HepG2 (cell line): ENCODE data around the gene HMBS. TPM values are rescaled to one million over a fixed set of nuclear protein-coding genes. Genes with fewer than 3 reads are reported as not detected.

ENCODE experiments used
- GLI4 ChIP-seq: sonication (generic); formaldehyde crosslinking; IDR thresholded peaks from 2 replicates; pipeline ENCODE4 v1.5.1; 2020; ENCODE audit warnings: missing genetic modification reagents, mild to moderate bottlenecking, moderate library complexity, borderline replicate concordance
- HIVEP1 ChIP-seq: sonication (generic); formaldehyde crosslinking; IDR thresholded peaks from 2 replicates; pipeline ENCODE4 v1.4.0; 2020; ENCODE audit warnings: mild to moderate bottlenecking, missing genetic modification reagents
- KLF11 ChIP-seq: IDR thresholded peaks from 2 replicates; pipeline ENCODE4 v1.6.1; 2016; ENCODE audit warnings: missing compliant biosample characterization
- MED1 ChIP-seq: sonication (generic); formaldehyde crosslinking; IDR thresholded peaks from 2 replicates; pipeline ENCODE4 v1.4.0; 2020; ENCODE audit warnings: missing genetic modification reagents
- MIXL1 ChIP-seq: IDR thresholded peaks from 2 replicates; pipeline ENCODE4 v1.6.1; 2016
- MXD3 ChIP-seq: IDR thresholded peaks from 2 replicates; pipeline ENCODE4 v1.6.1; 2016; ENCODE audit warnings: mild to moderate bottlenecking, missing biosample characterization, missing genetic modification reagents
- SIN3B ChIP-seq: fragments of 150-350 bp; IDR thresholded peaks from 2 replicates; pipeline ENCODE4 v1.6.1; 2014; ENCODE audit warnings: low read length
- ZFAT ChIP-seq: sonication (generic); formaldehyde crosslinking; conservative IDR thresholded peaks from 2 replicates; pipeline ENCODE4 v1.8.1; 2023; ENCODE audit warnings: missing genetic modification reagents, inconsistent platforms
- ZNF616 ChIP-seq: sonication (generic); formaldehyde crosslinking; IDR thresholded peaks from 2 replicates; pipeline ENCODE4 v1.5.0; 2020; ENCODE audit warnings: low read depth, mild to moderate bottlenecking, missing genetic modification reagents
- ZNF746 ChIP-seq: sonication (generic); formaldehyde crosslinking; IDR thresholded peaks from 2 replicates; pipeline ENCODE4 v1.8.0; 2022; ENCODE audit warnings: mild to moderate bottlenecking, missing genetic modification reagents
- ZNF850 ChIP-seq: sonication (generic); formaldehyde crosslinking; conservative IDR thresholded peaks from 2 replicates; pipeline ENCODE4 v1.9.0; 2021; ENCODE audit warnings: mild to moderate bottlenecking, missing genetic modification reagents
- ZSCAN12 ChIP-seq: sonication (generic); formaldehyde crosslinking; IDR thresholded peaks from 2 replicates; pipeline ENCODE4 v1.9.0; 2021; ENCODE audit warnings: mild to moderate bottlenecking, missing genetic modification reagents
- ZSCAN9 ChIP-seq: IDR thresholded peaks from 2 replicates; pipeline ENCODE4 v1.6.1; 2016; ENCODE audit warnings: borderline replicate concordance
- polyA plus RNA-seq, 8 experiments: library from polyadenylated mRNA; depleted of rRNA in 3 of 8; stranded (reverse) in 7 of 8; unstranded in 1 of 8; fragments of >200 nt; fragmentation: Illumina TruSeq in 4 of 8; extraction: Trizol in 4 of 8; gene quantifications; 2 replicates each; pipeline versions ENCODE4 v1.2.1 to v1.2.3, GENCODE V29; 2011 to 2016; ENCODE audit warnings: low read depth in 4 of 8, missing spikeins in 1 of 8, mixed read lengths in 1 of 8; ENCODE audit not compliant: insufficient read depth in 1 of 8
- total RNA-seq, 5 experiments: library from RNA; depleted of rRNA; stranded (reverse); fragments of >200 nt; fragmentation: Illumina TruSeq; extraction: Trizol; gene quantifications; 2 replicates each; pipeline ENCODE4 v1.2.3, GENCODE V29; 2016; ENCODE audit warnings: low read depth in 1 of 5
- TF ChIP-seq, protein P1 (sequence below): sonication (generic); formaldehyde crosslinking; IDR thresholded peaks from 2 replicates; pipeline ENCODE4 v1.4.0; 2020; ENCODE audit warnings: missing genetic modification reagents
- TF ChIP-seq, protein P2 (sequence below): sonication (generic); formaldehyde crosslinking; IDR thresholded peaks from 2 replicates; pipeline ENCODE4 v1.5.1; 2020; ENCODE audit warnings: mild to moderate bottlenecking, missing genetic modification reagents, moderate library complexity
- TF ChIP-seq, protein P3 (sequence below): IDR thresholded peaks from 2 replicates; pipeline ENCODE4 v1.6.1; 2016; ENCODE audit warnings: mild to moderate bottlenecking
- TF ChIP-seq, protein P4 (sequence below): sonication (generic); formaldehyde crosslinking; IDR thresholded peaks from 2 replicates; pipeline ENCODE4 v1.8.1; 2023; ENCODE audit warnings: mild to moderate bottlenecking, inconsistent platforms, moderate library complexity, missing genetic modification reagents, borderline replicate concordance
- TF ChIP-seq, protein P5 (sequence below): sonication (generic); formaldehyde crosslinking; IDR thresholded peaks from 2 replicates; pipeline ENCODE4 v1.5.1; 2020; ENCODE audit warnings: missing genetic modification reagents, mild to moderate bottlenecking, borderline replicate concordance

Gene HMBS
- total and polyA plus RNA-seq, 2 of the 13 experiments (the other 11 are each of a cell fraction or from before 2014, with no cell fraction given) = 9.4 to 46.9 TPM

GRCh38 chr11:119121008-119121810 is 36.5 kb downstream of the HMBS start, which contains the start of gene HINFP (continued):
- TF ChIP-seq, protein P1, sequence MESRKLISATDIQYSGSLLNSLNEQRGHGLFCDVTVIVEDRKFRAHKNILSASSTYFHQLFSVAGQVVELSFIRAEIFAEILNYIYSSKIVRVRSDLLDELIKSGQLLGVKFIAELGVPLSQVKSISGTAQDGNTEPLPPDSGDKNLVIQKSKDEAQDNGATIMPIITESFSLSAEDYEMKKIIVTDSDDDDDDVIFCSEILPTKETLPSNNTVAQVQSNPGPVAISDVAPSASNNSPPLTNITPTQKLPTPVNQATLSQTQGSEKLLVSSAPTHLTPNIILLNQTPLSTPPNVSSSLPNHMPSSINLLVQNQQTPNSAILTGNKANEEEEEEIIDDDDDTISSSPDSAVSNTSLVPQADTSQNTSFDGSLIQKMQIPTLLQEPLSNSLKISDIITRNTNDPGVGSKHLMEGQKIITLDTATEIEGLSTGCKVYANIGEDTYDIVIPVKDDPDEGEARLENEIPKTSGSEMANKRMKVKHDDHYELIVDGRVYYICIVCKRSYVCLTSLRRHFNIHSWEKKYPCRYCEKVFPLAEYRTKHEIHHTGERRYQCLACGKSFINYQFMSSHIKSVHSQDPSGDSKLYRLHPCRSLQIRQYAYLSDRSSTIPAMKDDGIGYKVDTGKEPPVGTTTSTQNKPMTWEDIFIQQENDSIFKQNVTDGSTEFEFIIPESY = no peak
- TF ChIP-seq, protein P2, sequence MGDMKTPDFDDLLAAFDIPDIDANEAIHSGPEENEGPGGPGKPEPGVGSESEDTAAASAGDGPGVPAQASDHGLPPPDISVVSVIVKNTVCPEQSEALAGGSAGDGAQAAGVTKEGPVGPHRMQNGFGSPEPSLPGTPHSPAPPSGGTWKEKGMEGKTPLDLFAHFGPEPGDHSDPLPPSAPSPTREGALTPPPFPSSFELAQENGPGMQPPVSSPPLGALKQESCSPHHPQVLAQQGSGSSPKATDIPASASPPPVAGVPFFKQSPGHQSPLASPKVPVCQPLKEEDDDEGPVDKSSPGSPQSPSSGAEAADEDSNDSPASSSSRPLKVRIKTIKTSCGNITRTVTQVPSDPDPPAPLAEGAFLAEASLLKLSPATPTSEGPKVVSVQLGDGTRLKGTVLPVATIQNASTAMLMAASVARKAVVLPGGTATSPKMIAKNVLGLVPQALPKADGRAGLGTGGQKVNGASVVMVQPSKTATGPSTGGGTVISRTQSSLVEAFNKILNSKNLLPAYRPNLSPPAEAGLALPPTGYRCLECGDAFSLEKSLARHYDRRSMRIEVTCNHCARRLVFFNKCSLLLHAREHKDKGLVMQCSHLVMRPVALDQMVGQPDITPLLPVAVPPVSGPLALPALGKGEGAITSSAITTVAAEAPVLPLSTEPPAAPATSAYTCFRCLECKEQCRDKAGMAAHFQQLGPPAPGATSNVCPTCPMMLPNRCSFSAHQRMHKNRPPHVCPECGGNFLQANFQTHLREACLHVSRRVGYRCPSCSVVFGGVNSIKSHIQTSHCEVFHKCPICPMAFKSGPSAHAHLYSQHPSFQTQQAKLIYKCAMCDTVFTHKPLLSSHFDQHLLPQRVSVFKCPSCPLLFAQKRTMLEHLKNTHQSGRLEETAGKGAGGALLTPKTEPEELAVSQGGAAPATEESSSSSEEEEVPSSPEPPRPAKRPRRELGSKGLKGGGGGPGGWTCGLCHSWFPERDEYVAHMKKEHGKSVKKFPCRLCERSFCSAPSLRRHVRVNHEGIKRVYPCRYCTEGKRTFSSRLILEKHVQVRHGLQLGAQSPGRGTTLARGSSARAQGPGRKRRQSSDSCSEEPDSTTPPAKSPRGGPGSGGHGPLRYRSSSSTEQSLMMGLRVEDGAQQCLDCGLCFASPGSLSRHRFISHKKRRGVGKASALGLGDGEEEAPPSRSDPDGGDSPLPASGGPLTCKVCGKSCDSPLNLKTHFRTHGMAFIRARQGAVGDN (CRISPR knock-in tag) = peak; percentile 99
- peak; percentile 51 for TF ChIP-seq MED1
- TF ChIP-seq, protein P3, sequence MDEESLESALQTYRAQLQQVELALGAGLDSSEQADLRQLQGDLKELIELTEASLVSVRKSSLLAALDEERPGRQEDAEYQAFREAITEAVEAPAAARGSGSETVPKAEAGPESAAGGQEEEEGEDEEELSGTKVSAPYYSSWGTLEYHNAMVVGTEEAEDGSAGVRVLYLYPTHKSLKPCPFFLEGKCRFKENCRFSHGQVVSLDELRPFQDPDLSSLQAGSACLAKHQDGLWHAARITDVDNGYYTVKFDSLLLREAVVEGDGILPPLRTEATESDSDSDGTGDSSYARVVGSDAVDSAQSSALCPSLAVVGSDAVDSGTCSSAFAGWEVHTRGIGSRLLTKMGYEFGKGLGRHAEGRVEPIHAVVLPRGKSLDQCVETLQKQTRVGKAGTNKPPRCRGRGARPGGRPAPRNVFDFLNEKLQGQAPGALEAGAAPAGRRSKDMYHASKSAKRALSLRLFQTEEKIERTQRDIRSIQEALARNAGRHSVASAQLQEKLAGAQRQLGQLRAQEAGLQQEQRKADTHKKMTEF (CRISPR knock-in tag) = peak; percentile 86
- peak; percentile 20; the same call in 1 of the 2 replicates for TF ChIP-seq HIVEP1
- TF ChIP-seq ZSCAN12 (CRISPR knock-in tag) = peak; percentile 53; the same call in 1 of the 2 replicates
- peak; percentile 87; the same call in 1 of the 2 replicates for TF ChIP-seq MXD3
- TF ChIP-seq ZNF746 = no peak
- TF ChIP-seq GLI4 (CRISPR knock-in tag) = no peak
- TF ChIP-seq, protein P4, sequence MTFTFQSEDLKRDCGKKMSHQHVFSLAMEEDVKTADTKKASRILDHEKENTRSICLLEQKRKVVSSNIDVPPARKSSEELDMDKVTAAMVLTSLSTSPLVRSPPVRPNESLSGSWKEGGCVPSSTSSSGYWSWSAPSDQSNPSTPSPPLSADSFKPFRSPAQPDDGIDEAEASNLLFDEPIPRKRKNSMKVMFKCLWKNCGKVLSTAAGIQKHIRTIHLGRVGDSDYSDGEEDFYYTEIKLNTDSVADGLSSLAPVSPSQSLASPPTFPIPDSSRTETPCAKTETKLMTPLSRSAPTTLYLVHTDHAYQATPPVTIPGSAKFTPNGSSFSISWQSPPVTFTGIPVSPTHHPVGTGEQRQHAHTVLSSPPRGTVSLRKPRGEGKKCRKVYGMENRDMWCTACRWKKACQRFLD (CRISPR knock-in tag) = no peak
- peak; percentile 65 for TF ChIP-seq MIXL1 (CRISPR knock-in tag)
- TF ChIP-seq SIN3B = no peak
- no peak for TF ChIP-seq ZNF850 (CRISPR knock-in tag)
- TF ChIP-seq, protein P5, sequence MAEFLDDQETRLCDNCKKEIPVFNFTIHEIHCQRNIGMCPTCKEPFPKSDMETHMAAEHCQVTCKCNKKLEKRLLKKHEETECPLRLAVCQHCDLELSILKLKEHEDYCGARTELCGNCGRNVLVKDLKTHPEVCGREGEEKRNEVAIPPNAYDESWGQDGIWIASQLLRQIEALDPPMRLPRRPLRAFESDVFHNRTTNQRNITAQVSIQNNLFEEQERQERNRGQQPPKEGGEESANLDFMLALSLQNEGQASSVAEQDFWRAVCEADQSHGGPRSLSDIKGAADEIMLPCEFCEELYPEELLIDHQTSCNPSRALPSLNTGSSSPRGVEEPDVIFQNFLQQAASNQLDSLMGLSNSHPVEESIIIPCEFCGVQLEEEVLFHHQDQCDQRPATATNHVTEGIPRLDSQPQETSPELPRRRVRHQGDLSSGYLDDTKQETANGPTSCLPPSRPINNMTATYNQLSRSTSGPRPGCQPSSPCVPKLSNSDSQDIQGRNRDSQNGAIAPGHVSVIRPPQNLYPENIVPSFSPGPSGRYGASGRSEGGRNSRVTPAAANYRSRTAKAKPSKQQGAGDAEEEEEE = no peak
- peak; percentile 60; the same call in 1 of the 2 replicates for TF ChIP-seq KLF11
- TF ChIP-seq ZFAT (CRISPR knock-in tag) = no peak
- peak; percentile 72; the same call in 1 of the 2 replicates for TF ChIP-seq ZNF616 (CRISPR knock-in tag)
- 0 out of 2 replicates have a peak, but pooled peaks have one; percentile 26 for TF ChIP-seq ZSCAN9
